Breast epithelium (tissue), 4 donors: Measurements from ENCODE around the gene SFXN2. TPM values are rescaled to one million over a fixed set of nuclear protein-coding genes. Genes with fewer than 3 reads are reported as not detected.
A peak's percentile ranks its signal among the peaks of the same experiment; 100 is the strongest.

Experiments
- DNase-seq, 2 donors: peaks; one replicate each; pipeline ENCODE4 v3.0.0-alpha.2; 2019; ENCODE audit warnings: low spot score in 2 of 2
- H3K27ac ChIP-seq, 2 donors: fragments of 200-600 bp; sonication (generic) in 1 of 2; one replicate each; pipeline ENCODE4 v1.5.1; 2016 to 2019; ENCODE audit warnings: mild to moderate bottlenecking in 1 of 2
- H3K27me3 ChIP-seq, 2 donors: fragments of 200-600 bp; sonication (generic) in 1 of 2; one replicate each; pipeline versions ENCODE4 v1.5.1 to v1.6.0; 2017 to 2019; ENCODE audit warnings: control low read depth in 1 of 2, mild to moderate bottlenecking in 1 of 2
- H3K36me3 ChIP-seq: fragments of 200-600 bp; one replicate; pipeline ENCODE4 v1.5.1; 2019
- H3K4me1 ChIP-seq, 2 donors: fragments of 200-600 bp; sonication (generic); one replicate each; pipeline ENCODE4 v1.5.1; 2016 to 2019; ENCODE audit warnings: control low read depth in 1 of 2
- H3K4me3 ChIP-seq, 3 donors: fragments of 200-600 bp; sonication (generic); 1 replicate in 2 of 3; 2 replicates in 1 of 3; pipeline ENCODE4 v1.5.1; 2016 to 2019; ENCODE audit warnings: mild to moderate bottlenecking in 3 of 3, moderate library complexity in 2 of 3
- H3K9me3 ChIP-seq, 2 donors: fragments of 200-600 bp; sonication (generic) in 1 of 2; one replicate each; pipeline ENCODE4 v1.5.1; 2016 to 2019; ENCODE audit warnings: control low read depth in 1 of 2
- CTCF ChIP-seq, 3 donors: fragments of 450-650 bp; IDR thresholded peaks; one replicate each; pipeline ENCODE4 v1.5.1; 2016 to 2017; ENCODE audit warnings: antibody characterized with exemption in 3 of 3, mild to moderate bottlenecking in 3 of 3, moderate library complexity in 3 of 3
- POLR2A ChIP-seq: fragments of 450-650 bp; IDR thresholded peaks from one replicate; pipeline ENCODE4 v1.6.1; 2016; ENCODE audit warnings: antibody characterized with exemption, mild to moderate bottlenecking, moderate library complexity
- POLR2AphosphoS5 ChIP-seq, 3 donors: sonication (generic); formaldehyde crosslinking; IDR thresholded peaks; one replicate each; pipeline ENCODE4 v1.6.1; 2017; ENCODE audit warnings: antibody characterized with exemption in 3 of 3
- intact Hi-C: fragments of 100-400 bp; cut with DNase I; formaldehyde crosslinking; loops from one replicate; pipeline ENCODE4 v1.15.1; 2023; ENCODE audit warnings: low total_unique reads
- total RNA-seq, 3 donors: library from RNA; depleted of rRNA; stranded (reverse); fragments of >200 nt; gene quantifications; one replicate each; pipeline ENCODE4 v1.1.0, GENCODE V29; 2016

SFXN2 gene
- total RNA-seq, 3 donors from 2014 or later: 3.8 to 10.4 (median 4.9) TPM

DNA sequence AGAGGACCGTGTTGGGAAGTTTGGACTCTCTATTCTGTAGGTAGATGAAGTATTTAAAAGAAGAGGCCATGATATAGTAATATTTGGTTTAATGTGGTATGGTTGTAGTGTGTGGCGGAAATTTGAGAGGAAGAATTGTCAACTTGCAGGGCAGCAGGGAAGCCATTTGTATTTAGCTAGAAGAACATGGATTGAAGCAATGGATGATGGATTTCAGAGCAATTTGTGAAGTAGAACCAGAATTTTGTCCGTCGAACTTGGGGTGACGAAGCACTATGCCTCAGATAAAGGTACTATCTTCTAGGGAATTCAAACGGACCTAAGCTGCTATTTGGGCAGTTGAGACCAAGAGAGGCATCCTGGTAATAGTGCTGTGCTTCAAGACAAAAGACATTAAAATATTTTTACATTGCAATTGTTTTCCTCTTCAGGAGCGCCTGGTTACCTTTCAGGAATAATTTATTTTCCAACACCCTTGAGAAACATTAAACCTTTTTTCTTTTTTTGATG, 28.7 kb downstream of the SFXN2 start:
- DNase-seq: no peak

GRCh38 chr10:102743588-102744373, 29.3 kb downstream of the SFXN2 start, which contains the start of gene WBP1L:
WBP1L (plus strand) TSS chr10:102743948; CDS start chr10:102744054, 106 bp downstream.
- intact Hi-C loops: no loop called here
- Histone ChIP-seq H3K27ac (peak within 1 kb of the TSS; percentile 92 to 95), H3K9me3 (no peaks in the 10 kb centered on the region), H3K4me3 (peak within 1 kb of the TSS; percentile 94 to 100 (median 95)), H3K4me1 (no peaks in the 10 kb centered on the region), H3K36me3 (no peaks in the 10 kb centered on the region), H3K27me3 (no peaks in the 10 kb centered on the region)
- DNase-seq: peak; percentile 96 to 98
- no peak for TF ChIP-seq CTCF (IDR thresholded peaks at IDR 0.05)
- peak; percentile 80 for TF ChIP-seq POLR2A
- peak; percentile 92 to 100 (median 98) for TF ChIP-seq POLR2AphosphoS5 (IDR thresholded peaks at IDR 0.05)

More for the DNA sequence above, 28.7 kb downstream of the SFXN2 start:
- no peaks in the 10 kb centered on the region for H3K4me1 ChIP-seq
- intact Hi-C loops: no loop called here
- no peaks in the 10 kb centered on the region for H3K27me3 ChIP-seq
- peak overlapping the region in 2 of 3 donors; percentile 94 to 95 for H3K4me3 ChIP-seq
- H3K27ac ChIP-seq: peak overlapping the region in 1 of 2 donors; percentile 48
- H3K9me3 ChIP-seq: no peaks in the 10 kb centered on the region
- TF ChIP-seq POLR2AphosphoS5 (IDR thresholded peaks at IDR 0.05) (no peak), CTCF (IDR thresholded peaks at IDR 0.05) (no peak), POLR2A (no peak)
- H3K36me3 ChIP-seq: no peaks in the 10 kb centered on the region

DNA sequence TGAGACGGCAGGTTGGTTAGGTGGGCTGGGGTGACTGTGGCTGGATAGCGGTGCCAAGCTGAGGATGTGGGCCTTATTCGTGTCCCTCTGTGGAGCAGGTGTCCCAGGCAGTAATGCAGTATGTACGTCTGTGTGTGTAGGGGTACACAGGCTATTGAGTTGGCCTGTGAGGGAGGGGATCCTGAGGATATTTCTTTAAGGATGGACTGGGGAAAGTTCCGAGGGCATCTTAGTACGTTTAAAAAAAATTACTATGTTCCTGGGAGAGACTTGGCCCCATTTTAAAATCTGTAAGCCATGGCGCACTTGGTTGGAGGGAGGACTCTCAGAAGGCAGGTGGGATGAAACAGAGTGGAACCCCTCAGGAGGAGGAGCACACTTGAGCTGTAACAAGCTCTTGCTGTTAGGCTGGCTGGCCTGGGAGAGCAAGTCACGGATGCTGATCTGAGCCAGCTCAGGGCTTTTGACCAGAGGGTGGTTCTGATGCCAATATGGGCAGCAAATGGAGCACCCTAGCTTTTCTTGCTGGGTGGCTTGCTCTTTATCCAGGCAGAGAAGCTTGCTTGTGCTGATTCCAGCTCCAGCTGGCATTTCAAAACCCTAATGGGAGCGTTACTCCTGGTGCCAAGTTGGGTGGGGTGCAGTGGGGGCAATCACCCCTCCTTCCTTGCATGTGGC, 30.1 kb downstream of the SFXN2 start:
- Histone ChIP-seq H3K36me3 (no peaks in the 10 kb centered on the region), H3K9me3 (no peaks in the 10 kb centered on the region), H3K4me3 (peak overlapping the region; percentile 94 to 100 (median 95)), H3K27ac (peak overlapping the region; percentile 92 to 95), H3K27me3 (no peaks in the 10 kb centered on the region), H3K4me1 (no peaks in the 10 kb centered on the region)
- intact Hi-C loops: no loop called here
- no peak for TF ChIP-seq CTCF (IDR thresholded peaks at IDR 0.05)
- TF ChIP-seq POLR2A: no peak
- no peak for DNase-seq

DNA sequence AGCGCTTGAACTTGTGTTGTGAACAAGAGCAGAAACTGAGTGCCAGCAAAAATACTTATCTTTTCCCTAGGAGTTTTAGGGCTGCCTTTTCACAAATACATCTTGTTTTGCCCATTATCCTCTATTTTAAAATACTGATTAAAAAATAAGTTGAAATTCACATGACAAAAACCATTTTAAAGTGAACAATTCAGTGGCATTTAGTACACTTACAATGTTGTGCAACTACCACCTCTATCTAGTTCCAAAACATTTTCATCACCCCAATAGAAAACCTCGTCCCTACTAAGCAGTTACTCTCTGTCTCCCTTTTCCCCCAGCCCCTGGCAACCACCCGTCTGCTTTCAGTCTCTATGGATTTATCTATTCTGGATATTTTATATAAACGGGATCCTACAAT, 30.7 kb downstream of the SFXN2 start:
- Histone ChIP-seq H3K36me3 (no peaks in the 10 kb centered on the region), H3K27me3 (no peaks in the 10 kb centered on the region), H3K9me3 (no peaks in the 10 kb centered on the region), H3K27ac (peak overlapping the region; percentile 92 to 95), H3K4me1 (no peaks in the 10 kb centered on the region), H3K4me3 (peak overlapping the region; percentile 94 to 100 (median 95))
- no peak for DNase-seq
- intact Hi-C loops: no loop called here
- TF ChIP-seq POLR2A: no peak
- TF ChIP-seq CTCF (IDR thresholded peaks at IDR 0.05): no peak
- no peak for TF ChIP-seq POLR2AphosphoS5 (IDR thresholded peaks at IDR 0.05)
